Gastroesophageal sphincter (tissue), 4 donors: ENCODE measurements around the gene ATP9B. TPM values are rescaled to one million over a fixed set of nuclear protein-coding genes. Genes with fewer than 3 reads are reported as not detected.

ENCODE experiments used
- ATAC-seq: fragments of 150-250 bp; one replicate; pipeline ENCODE4 v1.9.1; 2016; ENCODE audit warnings: mild to moderate bottlenecking, moderate library complexity
- H3K27ac ChIP-seq, 4 donors: fragments of 200-600 bp; sonication (generic) in 3 of 4; 1 replicate in 3 of 4; 2 replicates in 1 of 4; pipeline ENCODE4 v1.5.1; 2016 to 2019
- H3K27me3 ChIP-seq: fragments of 200-600 bp; sonication (generic); one replicate; pipeline ENCODE4 v1.5.1; 2019
- H3K36me3 ChIP-seq, 2 donors: fragments of 200-600 bp; sonication (generic); one replicate each; pipeline ENCODE4 v1.5.1; 2019; ENCODE audit warnings: control low read depth in 1 of 2
- H3K4me1 ChIP-seq, 3 donors: fragments of 200-600 bp; sonication (generic); 1 replicate in 2 of 3; 2 replicates in 1 of 3; pipeline ENCODE4 v1.5.1; 2016 to 2019; ENCODE audit warnings: control low read depth in 2 of 3
- H3K4me3 ChIP-seq, 2 donors: fragments of 200-600 bp; sonication (generic); one replicate each; pipeline ENCODE4 v1.5.1; 2019; ENCODE audit warnings: mild to moderate bottlenecking in 1 of 2, moderate library complexity in 1 of 2
- H3K9me3 ChIP-seq, 3 donors: fragments of 200-600 bp; sonication (generic); one replicate each; pipeline ENCODE4 v1.5.1; 2017 to 2019; ENCODE audit warnings: control low read depth in 2 of 3
- CTCF ChIP-seq, 4 experiments: fragments of 200-600 bp in 2 of 4; fragments of 450-650 bp in 2 of 4; sonication (generic) in 1 of 4; IDR thresholded peaks; one replicate each; pipeline ENCODE4 v1.5.1; 2017 to 2019; ENCODE audit warnings: antibody characterized with exemption in 4 of 4, mild to moderate bottlenecking in 2 of 4, moderate library complexity in 2 of 4
- EP300 ChIP-seq: sonication (generic); formaldehyde crosslinking; IDR thresholded peaks from one replicate; pipeline ENCODE4 v1.6.1; 2017; ENCODE audit warnings: antibody characterized with exemption, mild to moderate bottlenecking
- POLR2A ChIP-seq, 2 donors: fragments of 450-650 bp; IDR thresholded peaks; one replicate each; pipeline ENCODE4 v1.6.1; 2017; ENCODE audit warnings: antibody characterized with exemption in 2 of 2, mild to moderate bottlenecking in 2 of 2, moderate library complexity in 1 of 2
- POLR2AphosphoS5 ChIP-seq: sonication (generic); formaldehyde crosslinking; IDR thresholded peaks from one replicate; pipeline ENCODE4 v1.6.1; 2017; ENCODE audit warnings: antibody characterized with exemption
- whole genome bisulfite sequencing, 2 donors: methylation state at CpG; one replicate each; pipeline ENCODE4 v1.1.5; 2018; ENCODE audit warnings: low coverage in 1 of 2; 5-methylcytosine and 5-hydroxymethylcytosine counted together
- total RNA-seq, 4 donors: library from RNA; depleted of rRNA; stranded (reverse); fragments of >200 nt; gene quantifications; one replicate each; pipeline ENCODE4 v1.1.0, GENCODE V29; 2016

ATP9B gene
- total RNA-seq, 4 donors from 2014 or later, result 16.6 to 48.7 (median 33.7) TPM

DNA sequence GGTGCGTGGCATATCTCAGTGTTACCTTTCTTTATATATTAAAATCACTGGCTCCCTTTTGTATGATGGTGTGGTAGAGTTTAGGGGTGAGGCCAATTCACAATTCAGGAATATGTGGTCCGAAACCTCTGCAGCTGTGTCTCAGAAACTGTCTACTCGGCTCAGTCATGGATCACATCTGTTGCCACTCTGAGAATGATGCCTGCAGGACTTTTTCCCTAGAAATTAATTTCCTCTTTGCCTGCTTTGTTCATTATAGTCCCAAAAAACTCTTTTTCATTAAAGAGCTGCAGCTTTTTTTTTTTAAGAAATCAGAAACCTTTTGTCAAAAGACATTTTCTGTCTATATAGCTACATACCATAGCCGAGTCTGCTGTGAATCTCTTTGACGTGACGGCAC lies 221.7 kb downstream of the ATP9B start:
- Histone ChIP-seq H3K27ac (no peak overlapping the region), H3K4me3 (no peak overlapping the region), H3K36me3 (peaks cover 0 to 32% of the 10 kb centered on the region in 2 donors), H3K9me3 (no peaks in the 10 kb centered on the region), H3K27me3 (no peaks in the 10 kb centered on the region), H3K4me1 (no peaks in the 10 kb centered on the region)
- no peak for ATAC-seq
- no peak for TF ChIP-seq EP300
- no peak for TF ChIP-seq POLR2AphosphoS5
- no peak for TF ChIP-seq POLR2A (IDR thresholded peaks at IDR 0.05)
- 85 to 89% methylated on average over 6 of the region's 6 CpGs for WGBS, 2 donors

- no peak for ATAC-seq
- TF ChIP-seq POLR2AphosphoS5, result no peak
- no peak for TF ChIP-seq EP300
- no peak for TF ChIP-seq CTCF (IDR thresholded peaks at IDR 0.05)
- TF ChIP-seq POLR2A (IDR thresholded peaks at IDR 0.05), result no peak
- no peaks in the 10 kb centered on the region for H3K9me3 ChIP-seq
- no peak overlapping the region for H3K4me3 ChIP-seq
- H3K36me3 ChIP-seq, result peaks cover 0 to 47% of the 10 kb centered on the region in 2 donors
- no peak overlapping the region for H3K27ac ChIP-seq
- WGBS, 2 donors, result 83% methylated on average over 5 of the region's 10 CpGs; no CpG with 5 or more reads in 1 of the 2 donors
- H3K27me3 ChIP-seq, result no peaks in the 10 kb centered on the region
- H3K4me1 ChIP-seq, result no peaks in the 10 kb centered on the region
These were observed 225.0 kb downstream of the ATP9B start for GRCh38 chr18:79294235-79294634.

- ATAC-seq, result no peak
- no peak overlapping the region for H3K27ac ChIP-seq
- H3K4me3 ChIP-seq, result no peak overlapping the region
- H3K9me3 ChIP-seq, result no peaks in the 10 kb centered on the region
- H3K4me1 ChIP-seq, result no peaks in the 10 kb centered on the region
- no peaks in the 10 kb centered on the region for H3K27me3 ChIP-seq
- H3K36me3 ChIP-seq, result peaks cover 0 to 62% of the 10 kb centered on the region in 2 donors
- WGBS, 2 donors, result 80 to 96% methylated on average over 1 to 2 of the region's 2 CpGs
- TF ChIP-seq POLR2A (IDR thresholded peaks at IDR 0.05) (no peak), EP300 (no peak), POLR2AphosphoS5 (no peak), CTCF (IDR thresholded peaks at IDR 0.05) (no peak)
These were observed 230.1 kb downstream of the ATP9B start for GRCh38 chr18:79299272-79299671.

DNA sequence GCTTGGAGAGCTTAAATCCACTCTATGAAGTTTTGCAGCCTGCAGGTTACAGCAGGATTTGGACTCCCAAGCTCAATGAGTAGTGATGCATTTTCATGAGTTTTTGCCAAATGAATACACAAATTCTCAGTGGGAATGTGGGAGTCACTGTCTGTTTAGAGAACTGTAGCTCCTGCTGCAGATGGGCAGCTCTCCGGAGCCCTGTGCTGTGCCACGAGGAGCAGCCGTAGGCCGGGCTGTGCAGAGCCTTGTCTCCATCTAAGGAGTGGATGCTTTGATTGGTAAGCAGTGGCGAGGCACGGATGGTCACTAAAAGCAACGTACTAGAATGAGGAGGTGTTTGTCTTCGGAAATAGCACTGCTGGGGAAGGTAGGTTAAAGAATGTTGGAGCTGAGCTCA lies 230.5 kb downstream of the ATP9B start:
- 82% methylated on average over 4 of the region's 8 CpGs; no CpG with 5 or more reads in 1 of the 2 donors for WGBS, 2 donors
- Histone ChIP-seq H3K4me1 (no peaks in the 10 kb centered on the region), H3K36me3 (peaks cover 0 to 62% of the 10 kb centered on the region in 2 donors), H3K27me3 (no peaks in the 10 kb centered on the region), H3K4me3 (no peak overlapping the region), H3K9me3 (no peaks in the 10 kb centered on the region), H3K27ac (no peak overlapping the region)
- no peak for TF ChIP-seq CTCF (IDR thresholded peaks at IDR 0.05)
- no peak for TF ChIP-seq EP300
- no peak for TF ChIP-seq POLR2A (IDR thresholded peaks at IDR 0.05)
- TF ChIP-seq POLR2AphosphoS5, result no peak
- no peak for ATAC-seq

- Histone ChIP-seq H3K4me3 (no peak overlapping the region), H3K27ac (no peak overlapping the region), H3K4me1 (no peaks in the 10 kb centered on the region), H3K27me3 (no peaks in the 10 kb centered on the region), H3K36me3 (peaks cover 0 to 66% of the 10 kb centered on the region in 2 donors), H3K9me3 (no peaks in the 10 kb centered on the region)
- WGBS, 2 donors, result 40 to 71% methylated on average over 2 to 5 of the region's 9 CpGs
- TF ChIP-seq CTCF (IDR thresholded peaks at IDR 0.05) (no peak), POLR2AphosphoS5 (no peak), EP300 (no peak), POLR2A (IDR thresholded peaks at IDR 0.05) (no peak)
- no peak for ATAC-seq
These were observed 231.2 kb downstream of the ATP9B start for GRCh38 chr18:79300413-79300812.
